Measurements from ENCODE around the gene ZFYVE1. TPM values are rescaled to one million over a fixed set of nuclear protein-coding genes. Genes with fewer than 3 reads are reported as not detected.
"Not testable (repeated sequence)": the region's sequence is repeated elsewhere in the genome, so short reads cannot be mapped to it uniquely, and the experiment has no call there.

The ZFYVE1 gene
- total RNA-seq, 1 donor from 2014 or later = 8.3 TPM

DNA sequence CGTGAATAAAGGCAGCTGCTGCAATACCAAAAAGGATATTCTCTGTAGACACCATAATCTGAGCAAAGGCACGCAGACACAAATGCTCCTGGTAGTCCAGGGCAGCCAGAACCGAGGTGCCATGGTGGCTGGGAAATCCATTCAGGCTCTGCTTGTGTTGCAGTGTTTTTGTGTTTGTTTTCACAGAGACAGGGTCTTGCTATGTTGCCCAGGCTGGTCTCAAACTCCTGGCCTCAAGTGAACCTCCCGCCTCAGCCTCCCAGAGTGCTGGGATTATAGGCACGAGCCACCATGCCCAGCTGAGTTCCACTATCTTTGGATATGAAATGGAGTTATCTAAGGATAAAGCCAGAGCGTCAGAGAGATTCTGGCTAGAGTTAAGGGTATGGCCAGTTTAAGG, 60.9 kb downstream of the ZFYVE1 start:
- Mint-ChIP-seq H3K9me3 (no peaks in the 10 kb centered on the region), H3K4me1 (ENCODE audit: low read depth) (peaks cover 6% of the 10 kb centered on the region), H3K27me3 (ENCODE audit: low read depth) (no peaks in the 10 kb centered on the region), H3K36me3 (ENCODE audit: low read depth) (peaks cover 19% of the 10 kb centered on the region), H3K4me3 (ENCODE audit: low read depth) (no peak overlapping the region), H3K27ac (no peak overlapping the region)
- intact Hi-C loops (cut with micrococcal nuclease) = no loop called here
- no peak for DNase-seq (ENCODE audit: low spot score)

GRCh38 chr14:72965249-72965648, 61.7 kb downstream of the ZFYVE1 start:
- Mint-ChIP-seq H3K27ac (peak overlapping the region; percentile 34), H3K4me3 (ENCODE audit: low read depth) (no peak overlapping the region), H3K9me3 (no peaks in the 10 kb centered on the region), H3K36me3 (ENCODE audit: low read depth) (peaks cover 27% of the 10 kb centered on the region), H3K27me3 (ENCODE audit: low read depth) (no peaks in the 10 kb centered on the region), H3K4me1 (ENCODE audit: low read depth) (peaks cover 6% of the 10 kb centered on the region)
- no peak for DNase-seq (ENCODE audit: low spot score)
- intact Hi-C loops (cut with micrococcal nuclease) = no loop called here

- no peaks in the 10 kb centered on the region for H3K9me3 Mint-ChIP-seq
- peaks cover 28% of the 10 kb centered on the region for H3K36me3 Mint-ChIP-seq (ENCODE audit: low read depth)
- DNase-seq (ENCODE audit: low spot score) = no peak
- H3K27ac Mint-ChIP-seq = no peak overlapping the region
- no peaks in the 10 kb centered on the region for H3K27me3 Mint-ChIP-seq (ENCODE audit: low read depth)
- no peak overlapping the region for H3K4me3 Mint-ChIP-seq (ENCODE audit: low read depth)
- intact Hi-C loops (cut with micrococcal nuclease) = no loop called here
- peaks cover 6% of the 10 kb centered on the region for H3K4me1 Mint-ChIP-seq (ENCODE audit: low read depth)
These were observed 64.0 kb downstream of the ZFYVE1 start for GRCh38 chr14:72962829-72963312.

- peaks cover 28% of the 10 kb centered on the region for H3K36me3 Mint-ChIP-seq (ENCODE audit: low read depth)
- H3K27ac Mint-ChIP-seq; DNase-seq (ENCODE audit: low spot score); H3K9me3 Mint-ChIP-seq; intact Hi-C loops (cut with micrococcal nuclease); H3K27me3 Mint-ChIP-seq (ENCODE audit: low read depth); H3K4me1 Mint-ChIP-seq (ENCODE audit: low read depth); H3K4me3 Mint-ChIP-seq (ENCODE audit: low read depth): not testable (repeated sequence)
These were observed 64.6 kb downstream of the ZFYVE1 start for GRCh38 chr14:72962336-72962754.

GRCh38 chr14:72961579-72962335, 65.1 kb downstream of the ZFYVE1 start:
- Mint-ChIP-seq H3K4me3 (ENCODE audit: low read depth) (no peak overlapping the region), H3K27ac (no peak overlapping the region)

DNA sequence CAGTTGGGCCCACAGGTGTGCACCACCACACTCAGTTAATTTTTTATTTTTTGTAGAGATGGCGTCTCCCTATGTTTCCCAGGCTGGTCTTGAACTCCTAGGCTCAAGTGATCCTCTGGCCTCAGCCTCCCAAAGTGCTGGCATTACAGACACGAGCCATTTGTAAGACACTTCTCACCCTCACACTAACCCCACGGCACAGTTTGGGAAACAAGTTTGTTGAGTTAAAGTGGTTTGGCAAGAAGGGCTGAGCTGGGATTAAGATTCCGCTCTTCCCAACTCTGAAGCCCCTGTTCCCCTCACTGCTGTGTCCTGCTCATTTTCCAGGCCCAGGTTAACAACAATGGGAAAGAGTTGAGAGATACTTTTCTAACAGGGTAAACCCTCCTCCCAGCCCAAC, 65.9 kb downstream of the ZFYVE1 start:
- H3K27me3 Mint-ChIP-seq (ENCODE audit: low read depth); H3K27ac Mint-ChIP-seq; H3K4me1 Mint-ChIP-seq (ENCODE audit: low read depth); H3K4me3 Mint-ChIP-seq (ENCODE audit: low read depth); DNase-seq (ENCODE audit: low spot score); H3K9me3 Mint-ChIP-seq; intact Hi-C loops (cut with micrococcal nuclease): not testable (repeated sequence)
- peaks cover 34% of the 10 kb centered on the region for H3K36me3 Mint-ChIP-seq (ENCODE audit: low read depth)

More at GRCh38 chr14:72961579-72962335, 65.1 kb downstream of the ZFYVE1 start:
- no peak for DNase-seq (ENCODE audit: low spot score)
- H3K36me3 Mint-ChIP-seq (ENCODE audit: low read depth) = peaks cover 30% of the 10 kb centered on the region
- H3K27me3 Mint-ChIP-seq (ENCODE audit: low read depth) = no peaks in the 10 kb centered on the region
- peaks cover 6% of the 10 kb centered on the region for H3K4me1 Mint-ChIP-seq (ENCODE audit: low read depth)
- intact Hi-C loops (cut with micrococcal nuclease) = no loop called here
- no peaks in the 10 kb centered on the region for H3K9me3 Mint-ChIP-seq

- no peaks in the 10 kb centered on the region for H3K27me3 Mint-ChIP-seq (ENCODE audit: low read depth)
These were observed 68.4 kb downstream of the ZFYVE1 start for GRCh38 chr14:72958548-72958947.

DNA sequence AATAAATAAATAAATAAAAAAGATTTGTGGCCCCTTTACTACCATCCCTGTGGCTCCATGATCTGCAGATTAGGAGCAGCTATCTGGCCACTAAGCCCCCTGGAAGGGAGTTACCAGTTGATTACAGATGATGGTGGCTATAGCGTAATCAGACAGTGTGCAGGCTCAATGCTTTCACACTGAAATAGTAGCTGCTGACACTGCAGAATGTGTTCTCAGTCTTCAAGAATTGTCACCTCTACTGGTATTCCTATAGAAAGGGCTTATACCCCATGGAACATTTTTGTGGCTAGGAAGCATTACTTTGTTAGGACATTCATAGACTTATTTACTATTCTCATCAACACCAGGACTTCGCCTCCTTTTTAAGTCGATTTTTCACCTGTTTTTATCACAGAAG, 69.7 kb downstream of the ZFYVE1 start:
- intact Hi-C loops (cut with micrococcal nuclease) = no loop called here
- DNase-seq (ENCODE audit: low spot score) = no peak
- Mint-ChIP-seq H3K4me1 (ENCODE audit: low read depth) (no peaks in the 10 kb centered on the region), H3K27me3 (ENCODE audit: low read depth) (no peaks in the 10 kb centered on the region), H3K27ac (no peak overlapping the region), H3K9me3 (no peaks in the 10 kb centered on the region), H3K4me3 (ENCODE audit: low read depth) (no peak overlapping the region), H3K36me3 (ENCODE audit: low read depth) (peaks cover 33% of the 10 kb centered on the region)

More at GRCh38 chr14:72958548-72958947, 68.4 kb downstream of the ZFYVE1 start:
- intact Hi-C loops (cut with micrococcal nuclease) = no loop called here
- DNase-seq (ENCODE audit: low spot score) = no peak
- Mint-ChIP-seq H3K27ac (no peak overlapping the region), H3K36me3 (ENCODE audit: low read depth) (peaks cover 31% of the 10 kb centered on the region), H3K4me3 (ENCODE audit: low read depth) (no peak overlapping the region), H3K4me1 (ENCODE audit: low read depth) (no peaks in the 10 kb centered on the region), H3K9me3 (no peaks in the 10 kb centered on the region)

- H3K27ac Mint-ChIP-seq; H3K4me1 Mint-ChIP-seq (ENCODE audit: low read depth); H3K27me3 Mint-ChIP-seq (ENCODE audit: low read depth); DNase-seq (ENCODE audit: low spot score); H3K4me3 Mint-ChIP-seq (ENCODE audit: low read depth); intact Hi-C loops (cut with micrococcal nuclease); H3K9me3 Mint-ChIP-seq: not testable (repeated sequence)
- peaks cover 33% of the 10 kb centered on the region for H3K36me3 Mint-ChIP-seq (ENCODE audit: low read depth)
These were observed 70.2 kb downstream of the ZFYVE1 start for GRCh38 chr14:72956741-72957140.

GRCh38 chr14:72952171-72952570, 74.7 kb downstream of the ZFYVE1 start:
- no peaks in the 10 kb centered on the region for H3K9me3 Mint-ChIP-seq
- H3K4me3 Mint-ChIP-seq (ENCODE audit: low read depth) = no peak overlapping the region
- intact Hi-C loops (cut with micrococcal nuclease) = no loop called here
- H3K4me1 Mint-ChIP-seq (ENCODE audit: low read depth) = peaks cover 2% of the 10 kb centered on the region
- no peak overlapping the region for H3K27ac Mint-ChIP-seq
- H3K27me3 Mint-ChIP-seq (ENCODE audit: low read depth) = no peaks in the 10 kb centered on the region
- DNase-seq (ENCODE audit: low spot score) = no peak
- H3K36me3 Mint-ChIP-seq (ENCODE audit: low read depth) = peaks cover 26% of the 10 kb centered on the region

DNA sequence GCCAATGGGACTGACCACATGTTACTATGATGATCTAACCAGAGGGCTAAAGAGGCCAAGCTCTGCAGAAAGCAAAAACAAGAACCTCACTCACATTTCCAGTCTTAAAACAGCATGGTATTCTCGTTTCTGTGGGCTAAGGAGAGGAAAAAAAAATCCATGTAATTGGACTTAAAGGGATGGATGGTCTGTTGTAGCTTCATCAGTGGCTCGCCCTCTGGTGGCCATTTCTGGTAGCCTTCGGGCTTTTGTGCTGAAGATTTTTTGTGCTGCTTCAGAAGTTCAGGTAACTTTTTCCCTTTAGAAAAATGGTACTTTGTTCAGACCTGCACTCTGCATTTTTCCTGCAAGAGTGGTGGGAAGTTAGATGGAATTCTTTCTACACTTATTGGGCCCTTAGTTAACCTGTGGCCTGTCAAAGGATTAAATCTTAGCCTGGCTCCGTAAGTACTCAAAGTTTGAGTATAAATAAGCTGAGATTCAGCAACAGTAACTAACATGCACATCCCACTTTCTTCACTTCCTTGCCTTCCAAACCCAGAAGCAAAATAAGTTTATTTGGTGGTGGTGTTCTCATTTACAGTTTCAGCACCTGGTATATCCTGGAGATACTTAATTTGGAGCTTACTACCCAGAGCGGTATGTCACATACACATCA, 78.3 kb downstream of the ZFYVE1 start:
- H3K27me3 Mint-ChIP-seq (ENCODE audit: low read depth) = no peaks in the 10 kb centered on the region
- peak; percentile 44 for DNase-seq (ENCODE audit: low spot score)
- H3K27ac Mint-ChIP-seq = no peak overlapping the region
- H3K36me3 Mint-ChIP-seq (ENCODE audit: low read depth) = peaks cover 34% of the 10 kb centered on the region
- peaks cover 2% of the 10 kb centered on the region for H3K4me1 Mint-ChIP-seq (ENCODE audit: low read depth)
- intact Hi-C loops (cut with micrococcal nuclease) = loop anchor here (1.0 kb wide), 1 partner anchor 431 kb away; no protein-coding TSS in a partner anchor
- no peak overlapping the region for H3K4me3 Mint-ChIP-seq (ENCODE audit: low read depth)
- no peaks in the 10 kb centered on the region for H3K9me3 Mint-ChIP-seq

GRCh38 chr14:72947366-72948160, 79.3 kb downstream of the ZFYVE1 start:
- H3K36me3 Mint-ChIP-seq (ENCODE audit: low read depth) = peaks cover 40% of the 10 kb centered on the region
- H3K27me3 Mint-ChIP-seq (ENCODE audit: low read depth) = no peaks in the 10 kb centered on the region
- no peak overlapping the region for H3K27ac Mint-ChIP-seq
- no peak overlapping the region for H3K4me3 Mint-ChIP-seq (ENCODE audit: low read depth)
- intact Hi-C loops (cut with micrococcal nuclease) = loop anchor here (1.0 kb wide), 1 partner anchor 430 kb away; no protein-coding TSS in a partner anchor
- no peaks in the 10 kb centered on the region for H3K9me3 Mint-ChIP-seq
- no peak for DNase-seq (ENCODE audit: low spot score)
- H3K4me1 Mint-ChIP-seq (ENCODE audit: low read depth) = peaks cover 2% of the 10 kb centered on the region
